ENCODE measurements around the gene FOXP2. TPM values are rescaled to one million over a fixed set of nuclear protein-coding genes. Genes with fewer than 3 reads are reported as not detected.

FOXP2 gene
- total and polyA plus RNA-seq, 2 donors (not counting 1 experiment from before 2014, with no cell fraction given), result not detected

DNA sequence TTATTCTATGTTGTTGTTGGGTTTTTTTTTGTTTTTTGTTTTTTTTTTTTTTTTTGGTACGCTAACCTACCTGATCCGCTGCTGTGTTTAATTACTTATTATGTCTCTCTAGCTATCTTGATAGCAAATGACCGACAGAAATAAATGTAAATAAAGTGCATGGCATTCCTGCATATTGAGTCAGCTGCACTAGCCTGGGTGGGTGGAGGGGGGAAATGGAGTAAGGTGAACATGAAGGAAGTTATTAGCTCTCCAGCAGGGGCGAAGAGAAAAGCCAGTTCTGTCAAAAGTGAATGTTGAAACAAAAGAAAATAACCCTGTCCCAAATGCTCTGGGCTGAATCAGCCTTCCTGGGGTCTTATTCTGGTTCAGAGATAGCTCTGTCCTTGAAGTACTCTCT lies 296.6 kb downstream of the FOXP2 start:
- no peak overlapping the region for H3K9ac ChIP-seq (ENCODE audit: low read length)
- Mint-ChIP-seq H3K9me3 (ENCODE audit: insufficient read depth) (no peaks in the 10 kb centered on the region), H3K4me3 (no peak overlapping the region), H3K27me3 (peaks cover 9% of the 10 kb centered on the region), H3K27ac (no peak overlapping the region), H3K4me1 (no peaks in the 10 kb centered on the region)
- ChIA-PET POLR2A (no interaction called here), CTCF (no interaction called here)
- 80% methylated on average over 1 of the region's 4 CpGs for WGBS (ENCODE audit: insufficient coverage)
- no peaks in the 10 kb centered on the region for H3K36me3 ChIP-seq (replicated peaks in 1 of 2; ENCODE audit: control extremely low read depth in 1 of 2, control insufficient read depth in 1 of 2, extremely low read depth in 1 of 2, insufficient read depth in 2 of 2, low read length in 1 of 2)
- H2AFZ ChIP-seq (ENCODE audit: insufficient read depth, low read depth, low read length, poor library complexity, severe bottlenecking), result no peak overlapping the region
- no peaks in the 10 kb centered on the region for H4K20me1 ChIP-seq (ENCODE audit: control insufficient read depth, insufficient read depth, low read length, poor library complexity, severe bottlenecking)
- no peak for TF ChIP-seq EZH2 (IDR thresholded peaks at IDR 0.05; ENCODE audit: borderline replicate concordance, insufficient read depth, low read depth, low read length, poor library complexity, severe bottlenecking)
- TF ChIP-seq, protein P1, sequence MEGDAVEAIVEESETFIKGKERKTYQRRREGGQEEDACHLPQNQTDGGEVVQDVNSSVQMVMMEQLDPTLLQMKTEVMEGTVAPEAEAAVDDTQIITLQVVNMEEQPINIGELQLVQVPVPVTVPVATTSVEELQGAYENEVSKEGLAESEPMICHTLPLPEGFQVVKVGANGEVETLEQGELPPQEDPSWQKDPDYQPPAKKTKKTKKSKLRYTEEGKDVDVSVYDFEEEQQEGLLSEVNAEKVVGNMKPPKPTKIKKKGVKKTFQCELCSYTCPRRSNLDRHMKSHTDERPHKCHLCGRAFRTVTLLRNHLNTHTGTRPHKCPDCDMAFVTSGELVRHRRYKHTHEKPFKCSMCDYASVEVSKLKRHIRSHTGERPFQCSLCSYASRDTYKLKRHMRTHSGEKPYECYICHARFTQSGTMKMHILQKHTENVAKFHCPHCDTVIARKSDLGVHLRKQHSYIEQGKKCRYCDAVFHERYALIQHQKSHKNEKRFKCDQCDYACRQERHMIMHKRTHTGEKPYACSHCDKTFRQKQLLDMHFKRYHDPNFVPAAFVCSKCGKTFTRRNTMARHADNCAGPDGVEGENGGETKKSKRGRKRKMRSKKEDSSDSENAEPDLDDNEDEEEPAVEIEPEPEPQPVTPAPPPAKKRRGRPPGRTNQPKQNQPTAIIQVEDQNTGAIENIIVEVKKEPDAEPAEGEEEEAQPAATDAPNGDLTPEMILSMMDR (IDR thresholded peaks at IDR 0.05), result no peak
- ATAC-seq (ENCODE audit: low read depth) (no peak), DNase-seq (no peak)
- H3K9me3 ChIP-seq (ENCODE audit: control extremely low read depth in 1 of 3, control insufficient read depth in 2 of 3, insufficient read depth in 1 of 3, low read length in 2 of 3), result no peaks in the 10 kb centered on the region
- intact Hi-C loops (cut with micrococcal nuclease), result no loop called here
- H3K27ac ChIP-seq (ENCODE audit: low read length in 2 of 2), result no peak overlapping the region
- no peak overlapping the region for H3K4me3 ChIP-seq (ENCODE audit: control extremely low read depth in 1 of 5, extremely low read depth in 1 of 5, insufficient read depth in 1 of 5, low read depth in 2 of 5, low read length in 4 of 5)
- no peaks in the 10 kb centered on the region for H3K27me3 ChIP-seq (replicated peaks in 1 of 4; ENCODE audit: control extremely low read depth in 1 of 4, control insufficient read depth in 3 of 4, insufficient read depth in 4 of 4, low read length in 3 of 4)
- H3K4me1 ChIP-seq (ENCODE audit: control insufficient read depth in 2 of 2, insufficient read depth in 2 of 2, low read length in 2 of 2), result no peaks in the 10 kb centered on the region
- no peaks in the 10 kb centered on the region for H3K79me2 ChIP-seq (ENCODE audit: control insufficient read depth, insufficient read depth, low read length)
- H3K4me2 ChIP-seq (replicated peaks; ENCODE audit: low read depth, low read length, poor library complexity, severe bottlenecking), result no peak overlapping the region

DNA sequence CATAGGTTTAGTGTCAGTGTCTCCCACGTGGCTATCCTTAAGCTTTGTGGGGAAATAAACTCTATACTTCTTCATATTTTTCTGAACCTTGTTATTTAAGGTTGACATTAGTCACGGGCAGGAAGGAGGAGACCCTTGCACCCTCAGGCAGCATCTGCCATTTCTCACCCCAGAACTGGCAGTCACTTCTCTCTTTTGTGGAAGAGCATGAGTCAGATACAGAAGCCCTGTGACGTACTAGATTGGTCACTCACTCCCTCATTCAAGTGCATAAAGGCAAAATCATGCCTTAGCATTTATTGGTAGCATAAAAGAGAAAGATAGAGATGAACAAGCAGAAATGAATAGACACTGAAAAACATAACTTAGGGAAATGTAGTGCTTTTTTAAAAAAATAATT lies 301.3 kb downstream of the FOXP2 start:
- H3K4me3 Mint-ChIP-seq, result no peak overlapping the region
- Histone ChIP-seq H3K9me3 (ENCODE audit: control extremely low read depth in 1 of 3, control insufficient read depth in 2 of 3, insufficient read depth in 1 of 3, low read length in 2 of 3) (no peaks in the 10 kb centered on the region), H3K27me3 (replicated peaks in 1 of 4; ENCODE audit: control extremely low read depth in 1 of 4, control insufficient read depth in 3 of 4, insufficient read depth in 4 of 4, low read length in 3 of 4) (no peaks in the 10 kb centered on the region), H3K36me3 (replicated peaks in 1 of 2; ENCODE audit: control extremely low read depth in 1 of 2, control insufficient read depth in 1 of 2, extremely low read depth in 1 of 2, insufficient read depth in 2 of 2, low read length in 1 of 2) (no peaks in the 10 kb centered on the region), H3K9ac (ENCODE audit: low read length) (no peak overlapping the region), H3K4me2 (replicated peaks; ENCODE audit: low read depth, low read length, poor library complexity, severe bottlenecking) (no peak overlapping the region), H2AFZ (ENCODE audit: insufficient read depth, low read depth, low read length, poor library complexity, severe bottlenecking) (no peak overlapping the region), H3K27ac (ENCODE audit: low read length in 2 of 2) (no peak overlapping the region), H3K79me2 (ENCODE audit: control insufficient read depth, insufficient read depth, low read length) (no peaks in the 10 kb centered on the region), H3K4me1 (ENCODE audit: control insufficient read depth in 2 of 2, insufficient read depth in 2 of 2, low read length in 2 of 2) (no peaks in the 10 kb centered on the region), H4K20me1 (ENCODE audit: control insufficient read depth, insufficient read depth, low read length, poor library complexity, severe bottlenecking) (no peaks in the 10 kb centered on the region), H3K4me3 (ENCODE audit: control extremely low read depth in 1 of 5, extremely low read depth in 1 of 5, insufficient read depth in 1 of 5, low read depth in 2 of 5, low read length in 4 of 5) (no peak overlapping the region)
- H3K9me3 Mint-ChIP-seq (ENCODE audit: insufficient read depth), result no peaks in the 10 kb centered on the region
- DNase-seq, result no peak
- POLR2A ChIA-PET, result no interaction called here
- no peak for ATAC-seq (ENCODE audit: low read depth)
- intact Hi-C loops (cut with micrococcal nuclease), result no loop called here
- no peaks in the 10 kb centered on the region for H3K4me1 Mint-ChIP-seq
- peaks cover 9% of the 10 kb centered on the region for H3K27me3 Mint-ChIP-seq
- WGBS (ENCODE audit: insufficient coverage), result 60% methylated on average over 1 of the region's 3 CpGs
- CTCF ChIA-PET, result no interaction called here
- no peak overlapping the region for H3K27ac Mint-ChIP-seq
- TF ChIP-seq, protein P1 (IDR thresholded peaks at IDR 0.05), result no peak
- no peak for TF ChIP-seq EZH2 (IDR thresholded peaks at IDR 0.05; ENCODE audit: borderline replicate concordance, insufficient read depth, low read depth, low read length, poor library complexity, severe bottlenecking)

Measured in B cell (primary cell).